Dendritic cell treated with granulocyte-macrophage colony-stimulating factor and Interleukin-4, amounts not matched to agents 40 ng/mL and 50 ng/mL, for 4 days (primary cell): ENCODE data around the gene PRKN.
"Not testable (repeated sequence)": the region's sequence is repeated elsewhere in the genome, so short reads cannot be mapped to it uniquely, and the experiment has no call there.

Experiments
- H3K27ac Mint-ChIP-seq: one replicate; pipeline ENCODE4 v1.8.0; 2022; ENCODE audit warnings: mild to moderate bottlenecking, mixed read lengths
- H3K27me3 Mint-ChIP-seq: one replicate; pipeline ENCODE4 v1.8.0; 2022; ENCODE audit warnings: mild to moderate bottlenecking, mixed read lengths
- H3K36me3 Mint-ChIP-seq: one replicate; pipeline ENCODE4 v1.8.0; 2022; ENCODE audit warnings: low read depth, mixed read lengths
- H3K4me1 Mint-ChIP-seq: one replicate; pipeline ENCODE4 v1.8.0; 2022; ENCODE audit warnings: low read depth, mixed read lengths
- H3K4me3 Mint-ChIP-seq: one replicate; pipeline ENCODE4 v1.8.0; 2022; ENCODE audit warnings: mild to moderate bottlenecking, moderate library complexity, mixed read lengths
- H3K9me3 Mint-ChIP-seq: one replicate; pipeline ENCODE4 v1.8.0; 2022; ENCODE audit warnings: mixed read lengths
- intact Hi-C: fragments of 100-400 bp; cut with micrococcal nuclease; formaldehyde crosslinking; loops from one replicate; pipeline ENCODE4 v1.15.0; 2022

The PRKN gene

DNA sequence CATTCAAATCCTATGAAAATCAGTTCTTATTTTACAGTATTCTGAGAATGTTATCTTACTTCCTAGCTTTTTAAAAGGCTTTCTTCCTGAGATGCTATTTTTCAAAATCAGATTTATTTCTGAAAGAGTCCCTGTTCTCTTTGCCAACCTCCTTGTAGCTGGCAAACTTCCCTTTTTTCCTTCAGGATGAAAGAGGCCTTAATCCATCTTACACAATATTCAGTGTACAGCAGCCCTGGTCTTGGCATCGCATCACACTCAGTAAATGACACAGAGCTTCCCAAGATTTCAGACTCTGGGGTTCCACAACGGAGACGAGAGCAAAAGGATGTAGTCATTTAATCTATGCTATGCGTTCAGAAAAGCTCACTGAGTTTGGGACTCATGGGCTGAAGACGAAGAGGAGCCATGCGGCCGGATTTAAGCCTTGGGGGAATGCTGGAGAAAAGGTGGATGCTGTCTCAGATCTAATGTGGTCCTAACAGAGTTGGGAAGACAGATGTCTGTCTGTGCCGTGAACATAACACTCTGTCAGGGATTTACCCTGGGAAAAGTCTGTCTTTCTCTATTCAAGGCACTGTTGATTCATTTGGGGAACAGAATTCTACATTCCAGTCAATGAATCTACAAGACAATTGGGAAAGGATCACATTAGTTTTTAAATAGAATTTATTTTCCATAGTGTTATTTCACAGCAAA, 837.3 kb downstream of the PRKN start:
- Mint-ChIP-seq H3K9me3 (peaks cover 10% of the 10 kb centered on the region), H3K36me3 (no peaks in the 10 kb centered on the region)
- intact Hi-C loops, result no loop called here

DNA sequence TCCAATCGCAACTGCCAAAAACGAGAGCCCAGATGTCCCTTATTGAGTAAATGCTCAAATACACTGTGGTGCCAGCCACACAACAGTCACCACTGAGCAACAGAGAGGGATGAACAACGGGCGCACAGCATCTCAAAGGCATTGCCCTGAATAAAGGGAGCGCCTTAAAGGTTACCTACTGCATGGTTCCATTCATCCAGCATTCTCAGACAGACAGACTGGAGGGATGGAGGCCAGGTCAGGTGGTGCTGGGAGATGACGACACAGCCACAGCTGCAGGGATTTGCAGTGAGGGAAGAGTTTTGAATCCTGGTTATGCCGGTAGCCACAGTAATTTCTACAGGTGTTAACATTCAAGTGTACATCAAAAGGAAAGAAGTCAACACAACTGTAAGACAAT, 838.2 kb downstream of the PRKN start:
- Mint-ChIP-seq H3K36me3 (no peaks in the 10 kb centered on the region), H3K27ac (no peak overlapping the region), H3K4me1 (no peaks in the 10 kb centered on the region), H3K27me3 (no peaks in the 10 kb centered on the region), H3K4me3 (no peak overlapping the region), H3K9me3 (peaks cover 6% of the 10 kb centered on the region)
- intact Hi-C loops, result no loop called here

More for the DNA sequence above, 837.3 kb downstream of the PRKN start:
- Mint-ChIP-seq H3K27ac (no peak overlapping the region), H3K4me1 (no peaks in the 10 kb centered on the region), H3K27me3 (no peaks in the 10 kb centered on the region), H3K4me3 (no peak overlapping the region)

DNA sequence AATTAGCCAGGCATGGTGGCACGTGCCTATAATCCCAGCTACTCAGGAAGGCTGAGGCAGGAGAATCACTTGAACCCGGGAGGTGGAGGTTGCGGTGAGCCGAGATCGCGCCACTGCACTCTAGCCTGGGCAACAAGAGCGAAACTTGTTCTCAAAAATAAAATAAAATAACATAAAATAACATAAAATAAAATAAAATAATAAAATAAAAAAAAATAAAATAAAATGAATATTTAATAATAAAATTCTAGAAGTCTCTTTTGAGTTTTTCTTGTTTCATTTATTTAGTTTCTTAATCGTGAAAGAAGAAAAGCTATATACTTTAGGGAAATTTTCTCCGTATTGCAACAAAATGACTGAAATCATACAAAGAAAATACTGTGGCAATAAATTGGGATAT, 841.0 kb downstream of the PRKN start:
- H3K36me3 Mint-ChIP-seq, H3K9me3 Mint-ChIP-seq, H3K27ac Mint-ChIP-seq, H3K4me3 Mint-ChIP-seq, intact Hi-C loops, H3K27me3 Mint-ChIP-seq, H3K4me1 Mint-ChIP-seq: not testable (repeated sequence)

DNA sequence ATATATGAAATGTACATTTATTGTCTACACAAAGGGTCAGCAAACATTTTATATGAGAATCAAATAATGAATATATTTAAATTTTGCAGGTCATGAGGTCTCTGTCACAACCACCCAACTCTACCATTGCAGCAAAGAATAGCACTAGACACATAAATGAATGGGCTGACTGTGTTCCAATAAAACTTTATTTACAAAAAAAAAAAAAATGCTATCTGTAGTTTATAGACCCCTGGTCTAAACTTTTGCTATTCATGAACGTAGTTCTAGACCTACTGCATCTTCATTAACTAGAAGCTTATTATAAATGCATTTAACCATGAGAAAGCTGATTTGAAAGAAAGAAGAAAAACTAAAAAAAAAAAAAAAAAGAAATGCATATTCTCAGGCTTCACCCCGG, 842.8 kb downstream of the PRKN start:
- H3K36me3 Mint-ChIP-seq, result no peaks in the 10 kb centered on the region
- no peak overlapping the region for H3K4me3 Mint-ChIP-seq
- no peaks in the 10 kb centered on the region for H3K9me3 Mint-ChIP-seq
- no peaks in the 10 kb centered on the region for H3K27me3 Mint-ChIP-seq
- H3K4me1 Mint-ChIP-seq, result no peaks in the 10 kb centered on the region
- no peak overlapping the region for H3K27ac Mint-ChIP-seq
- intact Hi-C loops, result no loop called here

DNA sequence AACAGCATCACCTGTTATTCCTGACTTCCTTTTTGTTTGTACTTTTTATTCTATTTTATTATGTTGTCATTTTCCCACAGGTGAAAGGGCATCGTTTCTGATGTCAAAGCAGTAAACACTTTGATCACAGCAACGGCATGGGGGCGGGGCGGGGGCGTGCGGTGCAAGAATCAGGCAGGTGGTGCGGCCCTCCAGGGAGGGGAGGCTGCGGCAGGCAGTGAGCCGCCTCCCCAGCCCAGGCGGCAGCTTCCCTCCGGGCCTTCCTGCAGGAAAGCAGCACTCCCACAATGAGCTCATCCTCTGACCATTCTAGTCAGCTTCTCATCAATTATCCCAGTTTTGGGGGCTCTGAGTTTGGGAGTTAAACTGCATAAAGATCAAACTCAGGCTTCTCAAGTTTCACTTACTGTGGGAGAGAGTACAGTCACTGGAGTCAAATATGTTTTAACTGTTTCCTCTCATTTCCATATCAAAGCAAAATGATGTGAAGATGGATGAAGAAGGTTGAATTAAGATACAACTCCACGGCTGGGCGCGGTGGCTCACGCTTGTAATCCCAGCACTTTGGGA, 845.3 kb downstream of the PRKN start:
- Mint-ChIP-seq H3K9me3 (no peaks in the 10 kb centered on the region), H3K27ac (no peak overlapping the region), H3K36me3 (no peaks in the 10 kb centered on the region), H3K4me1 (no peaks in the 10 kb centered on the region), H3K4me3 (no peak overlapping the region), H3K27me3 (no peaks in the 10 kb centered on the region)
- intact Hi-C loops, result no loop called here

DNA sequence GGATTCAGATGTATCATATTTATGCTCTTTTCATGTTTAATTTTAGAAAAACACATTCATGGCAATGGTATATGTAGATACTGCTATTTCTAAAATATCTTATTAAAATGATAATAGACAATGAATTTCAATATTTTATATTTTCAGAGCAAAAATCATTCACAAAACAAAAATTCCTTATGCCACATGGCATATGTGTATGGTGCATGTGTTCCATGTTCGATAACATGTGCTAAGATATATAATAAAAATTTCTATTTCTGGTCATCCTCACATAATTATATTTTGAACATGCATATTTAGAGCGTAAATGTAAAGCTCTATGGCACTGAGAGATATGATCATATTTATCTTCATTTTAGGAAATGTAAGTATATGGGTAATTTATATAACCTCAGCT, 847.5 kb downstream of the PRKN start:
- H3K27ac Mint-ChIP-seq, result no peak overlapping the region
- no peaks in the 10 kb centered on the region for H3K9me3 Mint-ChIP-seq
- intact Hi-C loops, result no loop called here
- H3K4me1 Mint-ChIP-seq, result no peaks in the 10 kb centered on the region
- no peaks in the 10 kb centered on the region for H3K27me3 Mint-ChIP-seq
- no peak overlapping the region for H3K4me3 Mint-ChIP-seq
- no peaks in the 10 kb centered on the region for H3K36me3 Mint-ChIP-seq

DNA sequence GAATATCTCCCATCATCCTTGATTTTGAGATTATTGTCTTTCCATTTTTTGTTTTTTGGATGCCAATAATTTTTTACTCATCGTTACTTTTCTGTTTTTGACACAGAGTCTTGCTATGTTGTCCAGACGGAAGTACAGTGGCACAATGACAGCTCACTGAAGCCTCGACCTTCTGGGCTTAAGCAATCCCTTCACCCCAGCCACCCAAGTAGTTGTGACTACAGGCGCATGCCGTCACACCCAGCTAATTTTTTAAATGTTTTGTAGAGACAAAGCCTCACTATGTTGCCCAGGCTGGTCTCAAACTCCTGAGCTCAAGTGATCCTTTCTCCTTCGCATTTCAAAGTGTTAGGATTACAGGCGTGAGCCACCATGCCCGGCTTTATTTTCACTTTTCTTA, 851.3 kb downstream of the PRKN start:
- no peak overlapping the region for H3K27ac Mint-ChIP-seq
- no peaks in the 10 kb centered on the region for H3K27me3 Mint-ChIP-seq
- H3K9me3 Mint-ChIP-seq, result peaks cover 19% of the 10 kb centered on the region
- no peak overlapping the region for H3K4me3 Mint-ChIP-seq
- intact Hi-C loops, result no loop called here
- H3K36me3 Mint-ChIP-seq, result no peaks in the 10 kb centered on the region
- H3K4me1 Mint-ChIP-seq, result no peaks in the 10 kb centered on the region

DNA sequence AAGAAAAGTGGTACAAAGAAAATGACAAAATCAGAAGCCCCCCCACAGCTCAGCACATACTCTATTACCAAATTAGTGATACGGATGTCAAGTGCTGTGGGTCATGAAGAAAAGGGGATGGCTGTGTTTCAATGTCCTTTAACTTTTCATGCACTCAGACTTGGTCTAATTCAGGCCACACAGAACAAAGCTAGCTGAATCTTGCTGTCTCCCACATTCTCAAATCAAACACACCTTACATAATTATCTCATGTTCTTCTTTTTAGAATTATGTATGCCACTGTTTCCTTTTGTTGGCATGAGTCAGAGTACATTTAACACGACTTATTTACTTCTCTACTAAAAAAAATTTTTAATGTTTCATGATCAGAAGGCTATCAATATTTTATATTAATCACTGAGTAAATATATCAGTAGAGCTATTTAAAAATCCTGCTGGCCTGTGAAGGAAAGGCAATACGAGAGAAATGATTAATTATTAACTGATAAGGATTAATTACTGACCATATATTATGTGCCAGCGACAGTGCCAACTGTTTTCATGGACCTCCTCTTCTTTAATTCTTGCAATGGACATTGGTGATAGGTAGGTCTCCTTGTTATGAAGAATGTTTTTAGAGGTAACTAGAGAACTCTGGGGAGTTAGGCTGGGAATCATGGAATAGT, 857.2 kb downstream of the PRKN start:
- no peaks in the 10 kb centered on the region for H3K27me3 Mint-ChIP-seq
- H3K36me3 Mint-ChIP-seq, result no peaks in the 10 kb centered on the region
- intact Hi-C loops, result no loop called here
- H3K4me1 Mint-ChIP-seq, result no peaks in the 10 kb centered on the region
- H3K27ac Mint-ChIP-seq, result no peak overlapping the region
- H3K4me3 Mint-ChIP-seq, result no peak overlapping the region
- peaks cover 27% of the 10 kb centered on the region for H3K9me3 Mint-ChIP-seq

DNA sequence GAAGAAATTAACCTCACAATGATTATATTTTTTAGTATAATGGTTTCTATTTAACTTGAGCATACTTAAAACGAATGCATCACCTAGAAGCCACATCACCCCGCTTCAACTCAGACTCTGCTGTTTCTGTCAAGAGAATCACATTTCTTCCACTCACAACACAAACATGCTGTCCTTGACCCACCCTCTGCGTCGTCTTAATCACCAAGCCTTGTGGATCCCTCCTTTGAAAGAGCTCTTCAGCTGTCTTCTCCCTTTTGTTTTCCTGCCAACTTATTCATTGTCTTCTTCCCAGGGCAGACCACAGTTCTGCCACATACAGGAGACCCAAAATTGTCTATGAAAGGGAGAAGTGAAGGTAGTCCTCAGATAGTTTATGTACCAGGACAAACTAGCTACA, 858.1 kb downstream of the PRKN start:
- Mint-ChIP-seq H3K9me3 (peaks cover 28% of the 10 kb centered on the region), H3K4me3 (no peak overlapping the region), H3K27me3 (no peaks in the 10 kb centered on the region), H3K36me3 (no peaks in the 10 kb centered on the region), H3K27ac (no peak overlapping the region), H3K4me1 (no peaks in the 10 kb centered on the region)
- intact Hi-C loops, result no loop called here

DNA sequence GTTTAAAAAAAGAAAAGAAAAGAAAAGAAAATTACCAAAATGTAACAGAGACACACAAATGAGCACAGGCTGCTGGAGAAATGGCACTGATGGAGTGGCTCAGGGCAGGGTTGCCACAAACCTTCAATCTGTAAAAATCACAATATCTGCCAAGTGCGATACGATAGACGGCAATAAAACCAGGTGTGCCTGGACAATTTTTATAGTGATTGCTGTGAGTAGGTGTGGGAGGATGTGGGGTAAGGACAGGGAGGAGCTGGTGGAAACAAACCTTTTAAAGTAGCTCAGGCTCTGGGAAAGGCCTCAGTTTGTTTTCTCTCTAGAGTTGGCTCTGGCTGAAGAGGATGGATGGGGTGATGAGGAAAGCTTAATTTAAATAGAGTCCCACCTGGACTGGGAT, 861.0 kb downstream of the PRKN start:
- Mint-ChIP-seq H3K4me3 (no peak overlapping the region), H3K9me3 (peaks cover 18% of the 10 kb centered on the region), H3K27me3 (no peaks in the 10 kb centered on the region), H3K36me3 (no peaks in the 10 kb centered on the region), H3K27ac (no peak overlapping the region), H3K4me1 (no peaks in the 10 kb centered on the region)
- intact Hi-C loops, result no loop called here

DNA sequence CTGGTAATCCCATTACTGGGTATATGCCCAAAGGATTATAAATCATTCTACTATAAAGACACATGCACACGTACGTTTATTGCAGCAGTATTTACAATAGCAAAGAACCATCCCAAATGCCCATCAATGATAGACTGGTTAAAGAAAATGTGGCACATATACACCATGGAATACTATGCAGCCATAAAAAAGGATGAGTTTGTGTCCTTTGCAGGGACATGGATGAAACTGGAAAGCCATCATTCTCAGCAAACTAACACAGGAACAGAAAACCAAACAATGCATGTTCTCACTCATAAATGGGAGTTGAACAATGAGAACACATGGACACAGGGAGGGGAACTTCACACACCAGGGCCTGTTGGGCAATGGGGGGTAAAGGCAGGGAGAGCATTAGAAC, 866.5 kb downstream of the PRKN start:
- intact Hi-C loops, H3K27ac Mint-ChIP-seq, H3K4me1 Mint-ChIP-seq, H3K27me3 Mint-ChIP-seq, H3K4me3 Mint-ChIP-seq, H3K36me3 Mint-ChIP-seq: not testable (repeated sequence)
- H3K9me3 Mint-ChIP-seq, result peaks cover 33% of the 10 kb centered on the region

DNA sequence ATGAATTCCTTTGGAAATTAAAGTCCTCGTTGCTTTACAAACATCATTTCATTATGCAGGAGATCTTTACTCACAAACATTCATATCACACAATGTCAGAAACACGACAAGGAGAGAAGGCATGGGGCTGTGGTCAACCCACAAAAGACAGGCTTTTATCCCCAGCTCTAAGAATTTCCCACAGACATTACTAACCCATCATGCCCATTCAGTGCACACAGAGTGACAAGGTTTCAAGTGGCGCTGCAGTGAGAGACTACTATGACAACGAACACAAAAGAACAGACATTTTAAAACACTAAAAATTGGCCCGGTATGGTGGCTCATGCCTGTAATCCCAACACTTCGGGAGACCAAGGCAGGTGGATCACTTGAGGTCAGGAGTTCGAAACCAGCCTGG, 873.9 kb downstream of the PRKN start:
- Mint-ChIP-seq H3K36me3 (no peaks in the 10 kb centered on the region), H3K27me3 (no peaks in the 10 kb centered on the region), H3K4me1 (no peaks in the 10 kb centered on the region), H3K9me3 (no peaks in the 10 kb centered on the region), H3K27ac (no peak overlapping the region), H3K4me3 (no peak overlapping the region)
- intact Hi-C loops, result no loop called here

DNA sequence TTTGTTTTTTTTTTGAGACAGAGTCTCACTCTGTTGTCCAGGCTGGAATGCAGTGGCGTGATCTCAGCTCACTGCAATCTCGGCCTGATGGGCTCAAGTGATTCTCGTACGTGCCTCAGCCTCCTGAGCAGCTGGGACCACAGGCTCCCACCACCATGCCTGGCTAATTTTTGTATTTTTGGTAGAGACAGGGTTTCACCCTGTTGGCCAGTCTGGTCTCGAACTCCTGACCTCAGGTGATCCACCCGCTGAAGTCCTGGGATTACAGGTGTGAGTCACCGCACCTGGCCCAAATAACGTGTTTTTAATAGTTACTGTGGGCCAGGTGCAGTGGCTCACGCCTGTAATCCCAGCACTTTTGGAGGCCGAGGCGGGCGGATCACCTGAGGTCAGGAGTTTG, 876.1 kb downstream of the PRKN start:
- H3K27ac Mint-ChIP-seq, H3K27me3 Mint-ChIP-seq, H3K9me3 Mint-ChIP-seq, H3K4me3 Mint-ChIP-seq, intact Hi-C loops, H3K4me1 Mint-ChIP-seq, H3K36me3 Mint-ChIP-seq: not testable (repeated sequence)

DNA sequence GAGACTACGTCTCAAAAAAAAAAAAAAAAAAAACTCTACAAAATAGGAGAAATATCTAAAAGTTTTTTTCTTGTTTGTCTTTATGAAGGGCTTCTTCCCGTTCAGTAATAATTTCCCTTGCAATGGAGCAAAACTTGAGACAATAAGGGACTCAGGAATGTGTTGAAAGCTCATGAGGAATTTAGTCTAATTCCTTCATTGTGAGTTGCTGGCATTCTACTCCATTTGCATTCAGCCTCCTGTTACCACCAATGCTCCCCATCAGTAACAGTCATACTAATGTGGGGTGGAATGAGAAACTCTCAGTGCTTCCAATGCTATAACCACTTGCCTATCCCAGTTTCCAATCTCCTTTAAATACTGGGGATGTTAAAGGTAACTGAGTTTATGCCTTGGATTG, 877.0 kb downstream of the PRKN start:
- Mint-ChIP-seq H3K36me3 (no peaks in the 10 kb centered on the region), H3K27me3 (no peaks in the 10 kb centered on the region), H3K4me1 (no peaks in the 10 kb centered on the region), H3K9me3 (no peaks in the 10 kb centered on the region), H3K27ac (no peak overlapping the region), H3K4me3 (no peak overlapping the region)
- intact Hi-C loops, result no loop called here

DNA sequence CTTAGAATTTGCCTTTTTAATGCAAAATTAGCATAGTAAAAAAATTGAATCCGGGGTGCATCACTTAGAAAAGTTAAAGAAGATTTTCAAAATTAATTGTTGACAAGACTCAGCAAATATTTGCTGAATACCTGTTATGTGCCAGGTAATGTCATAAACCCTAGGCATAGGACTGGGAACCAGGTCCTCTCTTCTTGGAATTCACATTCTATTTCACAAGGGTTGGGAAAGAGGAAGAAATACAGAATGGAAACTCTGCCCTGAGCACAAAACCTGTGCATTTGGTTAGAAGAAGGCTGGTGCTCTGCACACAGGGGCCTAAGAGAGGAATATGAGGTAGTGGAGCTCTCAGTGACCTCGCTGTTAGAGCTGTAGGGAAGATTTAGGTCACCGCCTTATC, 879.9 kb downstream of the PRKN start:
- intact Hi-C loops, result no loop called here
- Mint-ChIP-seq H3K9me3 (no peaks in the 10 kb centered on the region), H3K4me1 (no peaks in the 10 kb centered on the region), H3K36me3 (no peaks in the 10 kb centered on the region), H3K4me3 (no peak overlapping the region), H3K27ac (no peak overlapping the region), H3K27me3 (no peaks in the 10 kb centered on the region)
